ENCODE data around the gene WWOX.

The WWOX gene

DNA sequence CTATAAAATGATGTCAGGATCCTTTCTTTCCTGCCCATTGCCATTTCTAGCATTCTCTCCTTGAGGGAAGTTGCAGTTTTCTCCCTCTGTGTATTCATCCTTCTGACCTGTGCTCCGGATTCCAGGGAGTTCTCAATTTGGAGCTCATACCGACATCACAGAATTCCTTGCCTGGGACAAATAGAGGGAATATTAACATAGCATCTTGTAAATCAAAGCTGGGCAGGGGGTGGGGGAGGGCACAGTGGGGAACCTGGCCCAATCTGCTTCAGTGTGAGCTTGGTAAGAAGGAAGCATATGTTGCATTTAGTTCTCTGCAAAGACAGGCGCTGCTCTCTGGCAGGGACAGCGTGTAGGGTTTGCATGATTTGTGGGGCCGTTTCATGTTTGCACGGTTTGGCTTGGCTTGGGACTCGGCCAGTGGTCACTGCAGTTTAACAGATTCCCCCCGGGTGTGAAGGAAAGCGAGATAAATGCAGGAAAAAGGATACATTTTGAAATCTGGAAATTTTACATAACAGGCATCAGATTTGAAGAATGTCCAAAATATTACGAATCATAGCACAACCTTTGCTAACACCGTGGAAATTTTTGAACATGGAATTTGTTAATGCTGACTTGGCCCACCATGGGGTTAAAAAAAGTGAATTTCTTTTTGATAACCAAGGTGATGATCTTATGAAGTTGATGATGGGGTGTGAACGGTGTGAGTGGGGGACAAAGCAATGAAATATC, 178.0 kb downstream of the WWOX start:
- ChIA-PET POLR2A (no interaction called here), CTCF (no interaction called here)
- no peak for TF ChIP-seq CTCF (IDR thresholded peaks at IDR 0.05; ENCODE audit: control extremely low read depth, extremely low read depth, low read depth, missing control alignments)
- DNase-seq (ENCODE audit: extremely low spot score) = no peak

- ChIA-PET POLR2A (no interaction called here), CTCF (no interaction called here)
- no peak for TF ChIP-seq CTCF (IDR thresholded peaks at IDR 0.05; ENCODE audit: control extremely low read depth, extremely low read depth, low read depth, missing control alignments)
- no peak for DNase-seq (ENCODE audit: extremely low spot score)
Observed at GRCh38 chr16:78278056-78278450, 178.6 kb downstream of the WWOX start.

GRCh38 chr16:78281115-78281514, 181.7 kb downstream of the WWOX start:
- no peak for DNase-seq (ENCODE audit: extremely low spot score)
- POLR2A ChIA-PET = no interaction called here
- CTCF ChIA-PET = no interaction called here
- no peak for TF ChIP-seq CTCF (IDR thresholded peaks at IDR 0.05; ENCODE audit: control extremely low read depth, extremely low read depth, low read depth, missing control alignments)

GRCh38 chr16:78283548-78284251, 184.2 kb downstream of the WWOX start:
- DNase-seq (ENCODE audit: extremely low spot score) = no peak
- no peak for TF ChIP-seq CTCF (IDR thresholded peaks at IDR 0.05; ENCODE audit: control extremely low read depth, extremely low read depth, low read depth, missing control alignments)
- POLR2A ChIA-PET = no interaction called here
- CTCF ChIA-PET = no interaction called here

DNA sequence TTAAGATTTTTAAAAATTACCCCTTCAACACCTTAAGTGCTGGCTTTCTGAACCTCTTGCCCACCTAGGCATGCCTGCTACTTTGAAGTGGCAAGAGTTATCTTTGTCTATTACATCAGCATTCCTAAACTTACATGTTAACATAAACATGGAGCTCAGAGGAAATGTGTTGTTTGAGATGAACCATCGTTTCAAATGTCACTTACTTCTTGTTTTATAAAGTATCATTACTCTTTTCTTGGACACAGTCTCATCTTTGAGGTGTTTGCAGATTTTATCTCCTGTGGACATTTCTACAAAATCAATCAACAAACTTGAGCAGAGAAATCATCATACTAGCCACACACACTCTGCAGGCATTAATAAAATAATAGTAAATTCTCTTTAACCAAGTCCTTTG, 184.9 kb downstream of the WWOX start:
- CTCF ChIA-PET = no interaction called here
- DNase-seq (ENCODE audit: extremely low spot score) = no peak
- POLR2A ChIA-PET = no interaction called here
- no peak for TF ChIP-seq CTCF (IDR thresholded peaks at IDR 0.05; ENCODE audit: control extremely low read depth, extremely low read depth, low read depth, missing control alignments)

GRCh38 chr16:78284957-78285434, 185.5 kb downstream of the WWOX start:
- ChIA-PET POLR2A (interaction anchor here (0.6 kb wide), 1 partner anchor 19 kb away, joined by 3 read pairs; no protein-coding TSS in a partner anchor), CTCF (no interaction called here)
- DNase-seq (ENCODE audit: extremely low spot score) = no peak
- TF ChIP-seq CTCF (IDR thresholded peaks at IDR 0.05; ENCODE audit: control extremely low read depth, extremely low read depth, low read depth, missing control alignments) = no peak
